ENCODE data around the gene GATAD1. TPM values are rescaled to one million over a fixed set of nuclear protein-coding genes. Genes with fewer than 3 reads are reported as not detected.

The GATAD1 gene
- total and polyA plus RNA-seq, 2 of the 13 experiments (the other 11 are each of a cell fraction or from before 2014, with no cell fraction given): 20.6 to 42.1 TPM

GRCh38 chr7:92478095-92478494, 30.8 kb downstream of the GATAD1 start:
- BruUV-seq (replicated peaks): no TSS peak
- intact Hi-C loops (cut with micrococcal nuclease; ENCODE audit: unreplicated experiment) (no loop called here), in situ Hi-C loops (cut with HindIII; ENCODE audit: extremely low pct_ligation_motif_present, low pct_unique_long_range_greater_than_20kb) (no loop called here)
- FAIRE-seq (no peak), DNase-seq (ENCODE audit: low spot score) (no peak), ATAC-seq (no peak)
- CTCF ChIA-PET (ENCODE audit: low intra/inter-chr PET ratio, low total read pairs): no interaction called here
- Histone ChIP-seq H3K9ac (ENCODE audit: insufficient read depth, low read depth, low read length) (no peak overlapping the region), H4K20me1 (ENCODE audit: insufficient read depth, low read length) (no peaks in the 10 kb centered on the region), H3K9me3 (ENCODE audit: low read length) (no peaks in the 10 kb centered on the region), H3K4me3 (replicated peaks in 1 of 3; ENCODE audit: insufficient read depth in 1 of 3, low read depth in 2 of 3, low read length in 3 of 3) (no peak overlapping the region), H3K79me2 (ENCODE audit: insufficient read depth, low read length) (no peaks in the 10 kb centered on the region), H3K4me1 (ENCODE audit: insufficient read depth, low read length) (no peaks in the 10 kb centered on the region), H3K36me3 (replicated peaks in 1 of 2; ENCODE audit: control insufficient read depth in 1 of 2, insufficient read depth in 2 of 2, low read length in 2 of 2) (no peaks in the 10 kb centered on the region), H3K27ac (ENCODE audit: extremely low read length, insufficient read depth, low read length) (no peak overlapping the region), H3K4me2 (ENCODE audit: low read depth, low read length) (no peak overlapping the region), H3K27me3 (ENCODE audit: control insufficient read depth in 1 of 2, insufficient read depth in 2 of 2, low read length in 2 of 2) (no peaks in the 10 kb centered on the region), H2AFZ (ENCODE audit: low read length) (no peak overlapping the region)
- POLR2A ChIA-PET: no interaction called here
- 47% methylated on average over 8 of the region's 9 CpGs for WGBS (ENCODE audit: low lambda C conversion rate)
- TF ChIP-seq THAP9 (CRISPR knock-in tag; IDR thresholded peaks at IDR 0.05; ENCODE audit: borderline replicate concordance) (no peak), NFE2L1 (CRISPR knock-in tag; IDR thresholded peaks at IDR 0.05; ENCODE audit: borderline replicate concordance) (no peak), NONO (IDR thresholded peaks at IDR 0.05) (no peak), NONO (CRISPR knock-in tag; conservative IDR thresholded peaks at IDR 0.05) (no peak), ZMAT3 (CRISPR knock-in tag; conservative IDR thresholded peaks at IDR 0.05) (no peak), MEIS2 (CRISPR knock-in tag; IDR thresholded peaks at IDR 0.05) (no peak), EHMT2 (IDR thresholded peaks at IDR 0.05; ENCODE audit: borderline replicate concordance, low read depth, low read length) (no peak), NR2F6 (IDR thresholded peaks at IDR 0.05) (no peak), NR2F6 (CRISPR knock-in tag; IDR thresholded peaks at IDR 0.05) (no peak), SNAPC4 (CRISPR knock-in tag; IDR thresholded peaks at IDR 0.05) (no peak), HMGXB3 (CRISPR knock-in tag; IDR thresholded peaks at IDR 0.05; ENCODE audit: borderline replicate concordance) (no peak), NFRKB (IDR thresholded peaks at IDR 0.05) (no peak), ZNF547 (CRISPR knock-in tag; IDR thresholded peaks at IDR 0.05) (no peak), NAIF1 (CRISPR knock-in tag; IDR thresholded peaks at IDR 0.05; ENCODE audit: borderline replicate concordance) (no peak)
